ENCODE measurements around the gene HS3ST3A1.

Gene HS3ST3A1

DNA sequence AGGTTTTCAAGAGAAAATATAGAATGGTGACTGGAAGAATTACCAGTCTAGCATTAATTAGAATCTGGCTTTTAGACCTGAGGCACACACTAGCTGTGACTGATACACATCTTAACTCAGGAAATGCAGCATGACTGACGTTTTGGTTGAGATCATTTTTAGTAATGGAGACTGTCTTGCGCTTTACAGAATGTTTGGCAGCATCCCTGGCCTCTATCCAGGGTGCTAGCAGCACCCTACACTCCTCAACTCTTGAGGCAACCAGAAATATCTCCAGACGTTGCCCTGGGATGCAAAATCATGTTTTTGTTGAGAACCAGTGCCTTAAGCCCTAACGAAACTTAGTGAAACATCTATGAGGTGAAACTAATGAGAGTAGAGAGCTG lies 109.0 kb downstream of the HS3ST3A1 start:
- Histone ChIP-seq H3K27me3 (ENCODE audit: control insufficient read depth, insufficient read depth, low read length) (no peaks in the 10 kb centered on the region), H3K4me1 (ENCODE audit: control insufficient read depth, insufficient read depth, low read length) (no peaks in the 10 kb centered on the region), H3K4me3 (ENCODE audit: low read length) (no peak overlapping the region), H3K9me3 (ENCODE audit: control insufficient read depth, low read length) (no peaks in the 10 kb centered on the region), H3K36me3 (ENCODE audit: control insufficient read depth, insufficient read depth, low read length) (no peaks in the 10 kb centered on the region), H3K9ac (ENCODE audit: low read length) (no peak overlapping the region)

DNA sequence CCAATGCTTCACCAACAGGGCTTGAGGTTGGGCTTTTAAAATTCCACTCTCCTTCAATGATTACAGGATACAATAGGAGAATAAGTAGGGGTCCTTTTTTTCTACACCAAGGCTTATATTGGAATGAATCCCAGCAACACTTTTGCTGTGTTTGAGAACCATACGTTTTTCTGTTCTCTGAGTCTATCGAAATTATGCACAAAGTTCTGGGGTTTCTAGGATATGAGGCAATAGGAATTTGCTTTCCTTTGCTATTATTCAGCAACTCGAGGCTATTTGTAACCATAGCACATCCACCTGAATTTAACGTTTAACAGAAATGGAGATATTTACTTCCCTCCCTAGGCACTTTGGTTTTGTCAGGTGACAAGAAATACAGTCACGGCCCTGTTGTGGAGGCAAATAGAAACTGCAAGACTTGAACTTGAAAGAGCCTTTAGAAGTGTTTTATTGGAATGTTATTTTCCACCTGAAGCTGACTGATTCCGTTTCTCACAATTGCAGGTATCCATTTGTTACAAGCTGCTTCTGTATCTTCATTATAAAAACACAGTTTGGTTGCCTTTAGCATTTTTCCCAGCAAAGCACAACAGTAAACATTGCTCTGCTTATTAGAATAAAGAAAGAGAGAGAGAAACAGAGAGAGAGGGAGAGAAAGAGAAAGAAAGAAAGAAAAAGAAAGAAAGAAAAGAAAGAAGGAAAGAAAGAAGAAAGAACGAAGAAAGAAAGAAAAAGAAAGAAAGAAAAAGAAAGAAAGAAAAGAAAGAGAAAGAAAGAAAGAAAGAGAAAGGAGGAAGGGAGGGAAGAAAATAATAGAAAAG lies 109.6 kb downstream of the HS3ST3A1 start:
- Histone ChIP-seq H3K36me3 (ENCODE audit: control insufficient read depth, insufficient read depth, low read length) (no peaks in the 10 kb centered on the region), H3K4me3 (ENCODE audit: low read length) (no peak overlapping the region), H3K4me1 (ENCODE audit: control insufficient read depth, insufficient read depth, low read length) (no peaks in the 10 kb centered on the region), H3K27me3 (ENCODE audit: control insufficient read depth, insufficient read depth, low read length) (no peaks in the 10 kb centered on the region), H3K9ac (ENCODE audit: low read length) (no peak overlapping the region), H3K9me3 (ENCODE audit: control insufficient read depth, low read length) (no peaks in the 10 kb centered on the region)

GRCh38 chr17:13491491-13491890 lies 110.2 kb downstream of the HS3ST3A1 start:
- H3K9ac ChIP-seq (ENCODE audit: low read length) = no peak overlapping the region
- no peaks in the 10 kb centered on the region for H3K9me3 ChIP-seq (ENCODE audit: control insufficient read depth, low read length)
- H3K36me3 ChIP-seq (ENCODE audit: control insufficient read depth, insufficient read depth, low read length) = no peaks in the 10 kb centered on the region
- no peaks in the 10 kb centered on the region for H3K4me1 ChIP-seq (ENCODE audit: control insufficient read depth, insufficient read depth, low read length)
- H3K27me3 ChIP-seq (ENCODE audit: control insufficient read depth, insufficient read depth, low read length) = no peaks in the 10 kb centered on the region
- H3K4me3 ChIP-seq (ENCODE audit: low read length) = no peak overlapping the region

GRCh38 chr17:13490906-13491482 lies 110.7 kb downstream of the HS3ST3A1 start:
- no peaks in the 10 kb centered on the region for H3K4me1 ChIP-seq (ENCODE audit: control insufficient read depth, insufficient read depth, low read length)
- no peaks in the 10 kb centered on the region for H3K36me3 ChIP-seq (ENCODE audit: control insufficient read depth, insufficient read depth, low read length)
- H3K27me3 ChIP-seq (ENCODE audit: control insufficient read depth, insufficient read depth, low read length) = no peaks in the 10 kb centered on the region
- no peak overlapping the region for H3K4me3 ChIP-seq (ENCODE audit: low read length)
- no peak overlapping the region for H3K9ac ChIP-seq (ENCODE audit: low read length)
- H3K9me3 ChIP-seq (ENCODE audit: control insufficient read depth, low read length) = no peaks in the 10 kb centered on the region

DNA sequence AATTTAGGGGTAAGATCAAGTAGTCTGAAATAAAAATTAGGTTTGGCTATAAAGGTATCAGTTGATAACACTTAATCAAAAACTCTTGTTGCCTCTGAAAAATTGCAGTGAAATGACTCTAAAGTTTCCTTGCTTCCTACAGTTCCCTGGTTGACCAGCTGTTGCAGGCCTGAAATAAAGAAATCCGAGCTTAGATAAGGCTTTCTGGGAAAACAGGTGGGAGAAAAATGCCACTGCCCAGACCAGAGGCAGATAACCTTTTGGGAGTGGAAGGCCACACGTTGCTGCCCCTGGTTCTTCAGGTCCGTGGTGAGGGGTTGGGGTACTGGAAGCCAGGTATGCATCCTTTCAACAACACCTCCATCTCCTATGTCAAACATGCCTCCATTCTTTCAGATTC lies 111.3 kb downstream of the HS3ST3A1 start:
- no peaks in the 10 kb centered on the region for H3K36me3 ChIP-seq (ENCODE audit: control insufficient read depth, insufficient read depth, low read length)
- no peaks in the 10 kb centered on the region for H3K27me3 ChIP-seq (ENCODE audit: control insufficient read depth, insufficient read depth, low read length)
- no peaks in the 10 kb centered on the region for H3K4me1 ChIP-seq (ENCODE audit: control insufficient read depth, insufficient read depth, low read length)
- H3K9ac ChIP-seq (ENCODE audit: low read length) = no peak overlapping the region
- H3K4me3 ChIP-seq (ENCODE audit: low read length) = no peak overlapping the region
- no peaks in the 10 kb centered on the region for H3K9me3 ChIP-seq (ENCODE audit: control insufficient read depth, low read length)

GRCh38 chr17:13485327-13485726 lies 116.4 kb downstream of the HS3ST3A1 start:
- no peaks in the 10 kb centered on the region for H3K9me3 ChIP-seq (ENCODE audit: control insufficient read depth, low read length)
- H3K36me3 ChIP-seq (ENCODE audit: control insufficient read depth, insufficient read depth, low read length) = no peaks in the 10 kb centered on the region
- H3K4me1 ChIP-seq (ENCODE audit: control insufficient read depth, insufficient read depth, low read length) = no peaks in the 10 kb centered on the region
- no peaks in the 10 kb centered on the region for H3K27me3 ChIP-seq (ENCODE audit: control insufficient read depth, insufficient read depth, low read length)
- no peak overlapping the region for H3K4me3 ChIP-seq (ENCODE audit: low read length)
- H3K9ac ChIP-seq (ENCODE audit: low read length) = no peak overlapping the region

DNA sequence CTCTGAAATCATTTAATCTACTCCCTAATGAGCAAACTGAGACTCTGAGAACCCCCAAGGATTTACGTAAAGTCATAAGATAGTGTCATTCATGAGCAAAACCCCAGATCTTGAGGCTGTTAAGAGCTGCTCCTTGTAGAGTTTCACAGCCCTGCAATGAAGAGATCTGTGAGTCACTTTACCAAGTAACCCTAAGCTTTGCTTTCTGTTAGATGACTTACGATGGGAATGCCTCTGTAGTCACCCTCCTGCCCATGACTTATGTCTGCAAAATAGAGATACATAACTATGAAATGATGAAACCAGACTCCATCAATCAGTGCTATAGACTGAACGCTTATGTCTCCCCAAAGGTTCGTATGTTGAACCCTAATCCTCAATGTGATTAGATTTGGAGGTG lies 117.7 kb downstream of the HS3ST3A1 start:
- no peaks in the 10 kb centered on the region for H3K4me1 ChIP-seq (ENCODE audit: control insufficient read depth, insufficient read depth, low read length)
- H3K9ac ChIP-seq (ENCODE audit: low read length) = no peak overlapping the region
- no peaks in the 10 kb centered on the region for H3K27me3 ChIP-seq (ENCODE audit: control insufficient read depth, insufficient read depth, low read length)
- no peak overlapping the region for H3K4me3 ChIP-seq (ENCODE audit: low read length)
- no peaks in the 10 kb centered on the region for H3K9me3 ChIP-seq (ENCODE audit: control insufficient read depth, low read length)
- no peaks in the 10 kb centered on the region for H3K36me3 ChIP-seq (ENCODE audit: control insufficient read depth, insufficient read depth, low read length)

- Histone ChIP-seq H3K27me3 (ENCODE audit: control insufficient read depth, insufficient read depth, low read length) (no peaks in the 10 kb centered on the region), H3K4me3 (ENCODE audit: low read length) (no peak overlapping the region), H3K9ac (ENCODE audit: low read length) (no peak overlapping the region), H3K9me3 (ENCODE audit: control insufficient read depth, low read length) (no peaks in the 10 kb centered on the region), H3K4me1 (ENCODE audit: control insufficient read depth, insufficient read depth, low read length) (no peaks in the 10 kb centered on the region), H3K36me3 (ENCODE audit: control insufficient read depth, insufficient read depth, low read length) (no peaks in the 10 kb centered on the region)
Observed at GRCh38 chr17:13480877-13481276, 120.9 kb downstream of the HS3ST3A1 start.

- Histone ChIP-seq H3K4me3 (ENCODE audit: low read length) (no peak overlapping the region), H3K4me1 (ENCODE audit: control insufficient read depth, insufficient read depth, low read length) (no peaks in the 10 kb centered on the region), H3K9me3 (ENCODE audit: control insufficient read depth, low read length) (no peaks in the 10 kb centered on the region), H3K36me3 (ENCODE audit: control insufficient read depth, insufficient read depth, low read length) (no peaks in the 10 kb centered on the region), H3K27me3 (ENCODE audit: control insufficient read depth, insufficient read depth, low read length) (no peaks in the 10 kb centered on the region), H3K9ac (ENCODE audit: low read length) (no peak overlapping the region)
Observed at GRCh38 chr17:13478326-13478830, 123.4 kb downstream of the HS3ST3A1 start.

DNA sequence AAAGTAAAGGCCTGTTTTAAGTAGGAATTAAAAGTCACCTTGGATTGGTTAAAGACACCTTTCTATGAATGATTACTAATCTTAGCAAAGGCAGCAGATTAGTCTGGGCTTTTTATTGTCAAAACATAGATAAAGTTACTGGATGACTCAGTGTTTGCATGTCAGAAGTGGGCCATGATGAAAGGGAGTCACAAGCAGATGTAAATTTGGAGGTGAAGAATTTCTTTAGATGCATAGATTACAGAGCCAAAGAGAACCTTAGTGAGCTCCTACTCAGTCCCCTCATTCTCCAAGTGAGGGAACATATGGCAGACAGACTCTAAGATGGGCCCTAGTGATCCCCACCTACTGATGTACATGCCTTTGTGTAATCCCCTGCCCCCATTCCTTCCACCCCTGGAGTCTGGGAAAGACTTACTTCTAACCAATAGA lies 124.5 kb downstream of the HS3ST3A1 start:
- H3K4me1 ChIP-seq (ENCODE audit: control insufficient read depth, insufficient read depth, low read length) = no peaks in the 10 kb centered on the region
- H3K27me3 ChIP-seq (ENCODE audit: control insufficient read depth, insufficient read depth, low read length) = no peaks in the 10 kb centered on the region
- H3K9me3 ChIP-seq (ENCODE audit: control insufficient read depth, low read length) = no peaks in the 10 kb centered on the region
- no peak overlapping the region for H3K9ac ChIP-seq (ENCODE audit: low read length)
- no peaks in the 10 kb centered on the region for H3K36me3 ChIP-seq (ENCODE audit: control insufficient read depth, insufficient read depth, low read length)
- H3K4me3 ChIP-seq (ENCODE audit: low read length) = no peak overlapping the region

DNA sequence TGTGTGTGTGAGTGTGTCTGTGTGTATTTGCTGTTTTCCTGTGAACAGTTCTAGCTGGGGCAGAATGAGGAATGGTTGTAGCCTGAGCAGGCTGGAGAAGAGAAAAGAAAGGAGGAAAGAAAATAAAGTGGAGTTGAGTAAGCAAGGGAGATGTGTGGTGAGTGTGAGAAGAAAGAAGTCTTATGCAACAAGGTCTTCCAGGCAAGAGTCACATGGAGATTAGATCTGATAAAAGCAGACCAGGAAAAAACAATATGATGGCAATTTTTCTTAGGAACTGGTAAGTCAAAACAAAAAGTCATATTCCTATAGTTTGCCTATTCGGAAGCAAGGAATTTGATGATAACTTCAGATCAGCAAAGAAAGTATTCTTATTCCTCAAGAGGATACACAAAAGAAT lies 125.0 kb downstream of the HS3ST3A1 start:
- H3K9ac ChIP-seq (ENCODE audit: low read length) = no peak overlapping the region
- no peaks in the 10 kb centered on the region for H3K9me3 ChIP-seq (ENCODE audit: control insufficient read depth, low read length)
- H3K4me3 ChIP-seq (ENCODE audit: low read length) = no peak overlapping the region
- no peaks in the 10 kb centered on the region for H3K27me3 ChIP-seq (ENCODE audit: control insufficient read depth, insufficient read depth, low read length)
- no peaks in the 10 kb centered on the region for H3K36me3 ChIP-seq (ENCODE audit: control insufficient read depth, insufficient read depth, low read length)
- no peaks in the 10 kb centered on the region for H3K4me1 ChIP-seq (ENCODE audit: control insufficient read depth, insufficient read depth, low read length)

DNA sequence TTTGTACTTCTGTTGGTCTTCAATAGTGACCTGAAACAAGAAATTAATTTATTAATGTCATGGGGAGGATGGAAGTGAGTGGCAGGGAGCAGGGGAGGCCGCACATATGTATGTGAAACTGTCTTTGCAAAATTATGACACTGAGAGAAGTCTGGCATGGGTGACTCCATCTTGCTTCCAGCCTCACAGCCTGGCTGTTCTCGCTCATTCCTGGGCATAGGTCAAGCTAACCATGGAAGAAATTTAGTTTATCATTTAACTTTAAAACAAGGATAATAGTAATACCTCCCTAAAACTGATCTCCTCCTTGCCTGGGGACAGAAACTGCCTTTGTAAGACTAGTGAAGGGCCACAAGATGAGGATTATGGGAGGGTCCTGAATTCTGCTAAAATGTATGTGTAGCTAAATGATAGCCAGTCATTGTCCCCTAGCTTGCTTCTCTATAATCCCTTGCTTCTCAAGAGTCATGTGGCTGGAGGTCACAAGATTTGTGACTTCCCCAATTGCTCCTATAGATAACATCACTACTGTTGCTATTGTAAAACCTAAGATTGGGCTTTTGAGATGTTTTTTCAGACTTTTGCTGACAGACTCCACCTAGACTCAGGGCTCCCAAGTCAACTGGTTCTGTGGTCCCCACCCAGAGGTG lies 126.0 kb downstream of the HS3ST3A1 start:
- H3K9ac ChIP-seq (ENCODE audit: low read length) = no peak overlapping the region
- no peaks in the 10 kb centered on the region for H3K9me3 ChIP-seq (ENCODE audit: control insufficient read depth, low read length)
- H3K36me3 ChIP-seq (ENCODE audit: control insufficient read depth, insufficient read depth, low read length) = no peaks in the 10 kb centered on the region

More for the DNA sequence above, 126.0 kb downstream of the HS3ST3A1 start:
- no peaks in the 10 kb centered on the region for H3K4me1 ChIP-seq (ENCODE audit: control insufficient read depth, insufficient read depth, low read length)
- no peak overlapping the region for H3K4me3 ChIP-seq (ENCODE audit: low read length)
- H3K27me3 ChIP-seq (ENCODE audit: control insufficient read depth, insufficient read depth, low read length) = no peaks in the 10 kb centered on the region
